PC-9 (cell line): ENCODE results near the gene PRKCA. TPM values are rescaled to one million over a fixed set of nuclear protein-coding genes. Genes with fewer than 3 reads are reported as not detected.
"Not testable (repeated sequence)": the region's sequence is repeated elsewhere in the genome, so short reads cannot be mapped to it uniquely, and the experiment has no call there.

Experiments
- BruUV-seq: library from RNA; stranded (reverse); fragments of 400-500 nt; replicated peaks from 2 replicates; lab custom pipeline; 2021; lab: Mats Ljungman, UMichigan
- CTCF ChIA-PET: fragments of 300-600 bp; sonication (Branson Sonifier 250); formaldehyde crosslinking; loops from one replicate; lab custom pipeline; 2022; ENCODE audit warnings: antibody characterized with exemption; lab: Charles Lee
- POLR2A ChIA-PET: fragments of 300-600 bp; sonication (Branson Sonifier 250); formaldehyde crosslinking; loops from one replicate; lab custom pipeline; 2022; ENCODE audit warnings: antibody characterized with exemption; ENCODE audit not compliant: unreplicated experiment; lab: Charles Lee
- DNase-seq, 2 experiments: peaks; one replicate each; pipeline versions ENCODE4 v3.0.0 to v3.0.0-alpha.2; 2015 to 2022; ENCODE audit warnings: mixed read lengths in 1 of 2
- H2AFZ ChIP-seq: fragments of 200-600 bp; sonication (generic); 2 replicates; pipeline ENCODE4 v1.8.1; 2017; ENCODE audit warnings: antibody characterized with exemption
- H3F3A ChIP-seq: fragments of 200-600 bp; sonication (generic); 2 replicates; pipeline ENCODE4 v1.8.1; 2017; ENCODE audit warnings: antibody characterized with exemption, mild to moderate bottlenecking, low read depth; ENCODE audit not compliant: insufficient read depth
- H3K27ac ChIP-seq: fragments of 200-600 bp; sonication (generic); 2 replicates; pipeline ENCODE4 v1.6.1; 2016; ENCODE audit warnings: mixed run types
- H3K27me3 ChIP-seq: fragments of 200-600 bp; sonication (generic); 2 replicates; pipeline ENCODE4 v1.6.1; 2016; ENCODE audit warnings: low read depth, mixed run types; ENCODE audit not compliant: insufficient read depth
- H3K36me3 ChIP-seq: fragments of 200-600 bp; sonication (generic); 2 replicates; pipeline ENCODE4 v1.6.1; 2016; ENCODE audit warnings: low read depth, mixed run types
- H3K4me1 ChIP-seq: fragments of 200-600 bp; sonication (generic); replicated peaks from 2 replicates; pipeline ENCODE4 v1.6.1; 2016; ENCODE audit warnings: mixed run types; ENCODE audit not compliant: insufficient read depth
- H3K4me2 ChIP-seq: fragments of 200-600 bp; sonication (generic); 2 replicates; pipeline ENCODE4 v1.6.1; 2017; ENCODE audit warnings: mixed run types
- H3K4me3 ChIP-seq: fragments of 200-600 bp; sonication (generic); 2 replicates; pipeline ENCODE4 v1.6.1; 2016; ENCODE audit warnings: mixed run types
- H3K79me2 ChIP-seq: fragments of 200-600 bp; sonication (generic); 2 replicates; pipeline ENCODE4 v1.6.1; 2017; ENCODE audit warnings: low read depth, mixed run types
- H3K9me2 ChIP-seq: fragments of 200-600 bp; sonication (generic); 2 replicates; pipeline ENCODE4 v1.8.1; 2017; ENCODE audit warnings: mild to moderate bottlenecking; ENCODE audit not compliant: insufficient read depth
- H3K9me3 ChIP-seq: fragments of 200-600 bp; sonication (generic); 2 replicates; pipeline ENCODE4 v1.8.1; 2016; ENCODE audit warnings: low read depth; ENCODE audit not compliant: insufficient read depth
- H4K20me1 ChIP-seq: fragments of 200-600 bp; sonication (generic); 2 replicates; pipeline ENCODE4 v1.8.1; 2017; ENCODE audit not compliant: insufficient read depth
- EZH2 ChIP-seq: fragments of 200-600 bp; sonication (generic); IDR thresholded peaks from 2 replicates; pipeline ENCODE4 v1.8.0; 2017; ENCODE audit warnings: antibody characterized with exemption, low read depth
- intact Hi-C: fragments of 100-400 bp; cut with micrococcal nuclease; formaldehyde crosslinking; loops from one replicate; pipeline ENCODE4 v1.10.0; 2022; ENCODE audit not compliant: unreplicated experiment
- total RNA-seq: library from RNA; stranded (reverse); gene quantifications from 2 replicates; pipeline ENCODE4 v1.2.3, GENCODE V29; 2021
- TF ChIP-seq, protein P1 (sequence below): fragments of 200-600 bp; sonication (generic); conservative IDR thresholded peaks from 2 replicates; pipeline ENCODE4 v1.6.1; 2017; ENCODE audit warnings: mixed run types, antibody characterized with exemption, mild to moderate bottlenecking, moderate library complexity

The PRKCA gene
- total RNA-seq, 1 experiment from 2014 or later = 23.1 TPM

DNA sequence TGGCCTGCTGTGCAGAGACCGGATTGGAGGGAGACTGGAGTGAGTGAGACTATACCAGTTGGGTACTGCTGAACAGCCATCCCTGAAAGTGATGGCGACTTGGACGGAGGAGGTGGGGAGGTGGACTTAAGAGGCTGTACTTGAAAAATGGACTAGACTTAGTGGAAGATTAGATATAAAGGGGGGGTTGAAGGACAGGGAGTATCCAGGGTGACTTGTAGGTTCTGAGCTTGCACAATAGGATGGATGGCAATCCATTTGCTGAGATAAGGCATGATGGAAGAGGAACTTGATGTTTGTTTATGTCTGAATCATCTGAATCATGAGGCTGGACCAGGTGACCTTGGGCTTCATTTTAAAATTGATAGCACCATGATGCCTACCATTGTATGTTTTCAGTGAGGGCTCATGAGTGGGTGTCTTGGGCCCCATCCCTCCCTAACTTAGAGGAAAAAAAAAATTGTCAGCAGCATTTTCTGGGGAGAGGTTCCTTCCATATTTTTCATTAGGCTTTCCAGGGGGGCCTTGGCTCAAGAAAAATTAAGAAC lies 41.2 kb downstream of the PRKCA start:
- Histone ChIP-seq H3K36me3 (no peaks in the 10 kb centered on the region), H4K20me1 (no peaks in the 10 kb centered on the region), H3K4me2 (no peak overlapping the region), H3K4me1 (peaks cover 34% of the 10 kb centered on the region), H3K9me2 (no peaks in the 10 kb centered on the region), H3K79me2 (peaks cover 45% of the 10 kb centered on the region), H3K27ac (no peak overlapping the region), H2AFZ (no peak overlapping the region), H3K4me3 (no peak overlapping the region), H3F3A (peaks cover 18% of the 10 kb centered on the region), H3K27me3 (no peaks in the 10 kb centered on the region), H3K9me3 (no peaks in the 10 kb centered on the region)
- TF ChIP-seq, protein P1, sequence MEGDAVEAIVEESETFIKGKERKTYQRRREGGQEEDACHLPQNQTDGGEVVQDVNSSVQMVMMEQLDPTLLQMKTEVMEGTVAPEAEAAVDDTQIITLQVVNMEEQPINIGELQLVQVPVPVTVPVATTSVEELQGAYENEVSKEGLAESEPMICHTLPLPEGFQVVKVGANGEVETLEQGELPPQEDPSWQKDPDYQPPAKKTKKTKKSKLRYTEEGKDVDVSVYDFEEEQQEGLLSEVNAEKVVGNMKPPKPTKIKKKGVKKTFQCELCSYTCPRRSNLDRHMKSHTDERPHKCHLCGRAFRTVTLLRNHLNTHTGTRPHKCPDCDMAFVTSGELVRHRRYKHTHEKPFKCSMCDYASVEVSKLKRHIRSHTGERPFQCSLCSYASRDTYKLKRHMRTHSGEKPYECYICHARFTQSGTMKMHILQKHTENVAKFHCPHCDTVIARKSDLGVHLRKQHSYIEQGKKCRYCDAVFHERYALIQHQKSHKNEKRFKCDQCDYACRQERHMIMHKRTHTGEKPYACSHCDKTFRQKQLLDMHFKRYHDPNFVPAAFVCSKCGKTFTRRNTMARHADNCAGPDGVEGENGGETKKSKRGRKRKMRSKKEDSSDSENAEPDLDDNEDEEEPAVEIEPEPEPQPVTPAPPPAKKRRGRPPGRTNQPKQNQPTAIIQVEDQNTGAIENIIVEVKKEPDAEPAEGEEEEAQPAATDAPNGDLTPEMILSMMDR = no peak
- no peak for TF ChIP-seq EZH2
- DNase-seq = peak in 1 of 2 experiments; percentile 71
- BruUV-seq = no TSS peak
- intact Hi-C loops = no loop called here
- ChIA-PET CTCF (no interaction called here), POLR2A (no interaction called here)

DNA sequence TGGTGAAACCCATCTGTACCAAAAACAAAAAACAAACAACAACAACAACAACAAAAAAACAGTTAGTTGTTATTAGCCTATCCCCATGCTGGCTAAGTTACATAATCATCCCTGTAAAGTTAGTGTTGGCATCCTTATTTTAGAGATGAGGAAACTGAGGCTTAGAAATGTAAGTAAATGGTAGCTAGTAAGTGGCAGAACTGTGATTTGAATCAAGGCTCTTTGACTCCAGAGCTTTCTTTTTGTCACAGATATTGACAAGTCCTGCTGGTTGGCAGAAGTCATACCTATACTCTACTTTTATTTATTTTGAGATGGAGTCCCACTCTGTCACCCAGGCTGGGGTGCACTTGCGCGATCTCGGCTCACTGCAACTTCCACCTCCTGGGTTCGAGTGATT lies 42.1 kb downstream of the PRKCA start:
- CTCF ChIA-PET = no interaction called here
- Histone ChIP-seq H3K36me3 (no peaks in the 10 kb centered on the region), H3K4me2 (no peak overlapping the region)

DNA sequence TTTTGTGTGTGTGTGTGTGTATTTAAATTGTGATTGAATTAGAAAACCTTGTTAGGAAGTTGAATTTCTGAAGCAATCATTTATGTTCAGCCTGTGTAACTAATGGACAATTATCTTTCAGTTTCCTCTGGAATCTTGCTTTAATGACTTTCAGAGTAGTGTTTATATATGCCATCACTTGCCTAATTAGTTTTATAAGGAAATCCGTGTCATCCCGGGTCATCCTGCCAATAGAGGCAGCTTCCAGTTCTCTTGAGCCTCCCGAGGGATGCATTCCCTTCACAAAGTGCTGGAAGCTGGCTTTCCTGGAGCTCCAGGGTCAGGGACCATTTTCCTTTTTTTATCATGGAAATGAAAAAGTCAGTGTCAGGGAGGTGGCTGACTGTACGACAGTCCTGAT lies 42.9 kb downstream of the PRKCA start:
- ChIA-PET POLR2A (interaction anchor here (0.6 kb wide), 1 partner anchor 245 kb away, joined by 12 read pairs; no protein-coding TSS in a partner anchor), CTCF (no interaction called here)
- no peak for DNase-seq
- Histone ChIP-seq H3K9me3 (no peaks in the 10 kb centered on the region), H2AFZ (no peak overlapping the region), H3K27me3 (no peaks in the 10 kb centered on the region), H3K27ac (no peak overlapping the region), H3K9me2 (no peaks in the 10 kb centered on the region), H3K4me2 (no peak overlapping the region), H3K79me2 (peaks cover 62% of the 10 kb centered on the region), H3F3A (peaks cover 23% of the 10 kb centered on the region), H3K4me1 (peaks cover 45% of the 10 kb centered on the region), H4K20me1 (no peaks in the 10 kb centered on the region), H3K36me3 (no peaks in the 10 kb centered on the region), H3K4me3 (no peak overlapping the region)
- intact Hi-C loops = no loop called here
- TF ChIP-seq EZH2 = no peak
- TF ChIP-seq, protein P1 = no peak
- no TSS peak for BruUV-seq

More for the DNA sequence above, 42.1 kb downstream of the PRKCA start:
- POLR2A ChIA-PET = no interaction called here
- peaks cover 43% of the 10 kb centered on the region for H3K4me1 ChIP-seq
- H2AFZ ChIP-seq = no peak overlapping the region
- H3K27ac ChIP-seq = no peak overlapping the region
- no peaks in the 10 kb centered on the region for H3K9me2 ChIP-seq
- H3K9me3 ChIP-seq = no peaks in the 10 kb centered on the region
- H3K27me3 ChIP-seq = no peaks in the 10 kb centered on the region
- DNase-seq = no peak
- intact Hi-C loops = no loop called here
- no peak overlapping the region for H3K4me3 ChIP-seq
- no peak for TF ChIP-seq EZH2
- TF ChIP-seq, protein P1 = no peak
- H3K79me2 ChIP-seq = peaks cover 54% of the 10 kb centered on the region
- peaks cover 25% of the 10 kb centered on the region for H3F3A ChIP-seq
- H4K20me1 ChIP-seq = no peaks in the 10 kb centered on the region
- no TSS peak for BruUV-seq

DNA sequence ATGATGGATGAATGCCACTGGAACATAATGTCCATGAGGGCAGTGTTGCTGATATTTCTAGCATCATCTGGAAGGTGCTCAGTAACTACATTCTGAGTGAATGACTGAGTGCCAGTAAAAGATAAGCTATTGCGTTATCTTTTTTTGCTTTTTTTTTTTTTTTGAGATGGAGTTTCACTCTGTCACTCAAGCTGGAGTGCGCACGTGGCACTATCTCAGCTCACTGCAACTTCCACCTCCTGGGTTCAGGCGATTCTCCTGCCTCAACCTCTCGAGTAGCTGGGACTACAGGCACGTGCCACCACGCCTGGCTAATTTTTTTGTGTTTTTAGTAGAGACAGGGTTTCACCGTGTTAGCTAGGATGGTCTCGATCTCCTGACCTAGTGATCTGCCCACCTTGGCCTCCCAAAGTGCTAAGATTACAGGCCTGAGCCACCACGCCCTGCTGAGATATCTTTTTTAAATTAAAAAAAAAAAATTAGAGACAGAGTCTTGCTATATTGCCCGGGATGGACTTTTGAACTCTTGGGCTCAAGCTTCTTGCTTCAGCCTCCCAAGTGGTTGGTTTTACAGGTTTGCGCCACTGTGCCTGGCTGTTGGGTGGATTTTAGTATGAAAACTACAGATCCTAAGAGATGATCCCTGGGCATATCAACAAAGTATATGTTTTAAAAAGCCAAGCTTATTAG lies 43.7 kb downstream of the PRKCA start:
- H2AFZ ChIP-seq, DNase-seq, H4K20me1 ChIP-seq, intact Hi-C loops, BruUV-seq, H3K9me3 ChIP-seq, H3K9me2 ChIP-seq, POLR2A ChIA-PET, CTCF ChIA-PET, H3K4me2 ChIP-seq, H3K27me3 ChIP-seq, H3K27ac ChIP-seq, H3K36me3 ChIP-seq, H3K4me3 ChIP-seq: not testable (repeated sequence)
- peaks cover 21% of the 10 kb centered on the region for H3F3A ChIP-seq
- peaks cover 45% of the 10 kb centered on the region for H3K4me1 ChIP-seq
- H3K79me2 ChIP-seq = peaks cover 64% of the 10 kb centered on the region
